T-cell (primary cell): ENCODE data around the gene ATXN7. TPM values are rescaled to one million over a fixed set of nuclear protein-coding genes. Genes with fewer than 3 reads are reported as not detected.

Experiments used
- ATAC-seq, 4 experiments: fragments of 200-7000 bp in 3 of 4; fragments of 150-1000 bp in 1 of 4; cut with Tn5 transposase; replicated peaks in 1 of 4; 1 replicate in 3 of 4; 2 replicates in 1 of 4; pipeline ENCODE4 v1.10.0; 2021; ENCODE audit warnings: moderate library complexity in 3 of 4, mild to moderate bottlenecking in 2 of 4, moderate number of reproducible peaks in 1 of 4
- CTCF ChIA-PET, 2 donors: fragments of 300-600 bp; sonication (Branson Sonifier 250); formaldehyde crosslinking; loops; one replicate each; lab custom pipeline; 2022; ENCODE audit warnings: antibody characterized with exemption in 2 of 2; lab: Charles Lee
- POLR2A ChIA-PET, 2 donors: fragments of 300-600 bp; sonication (Branson Sonifier 250); formaldehyde crosslinking; loops; one replicate each; lab custom pipeline; 2022; ENCODE audit warnings: antibody characterized with exemption in 2 of 2; lab: Charles Lee
- DNase-seq, 35 experiments: peaks; one replicate each; pipeline versions ENCODE4 v3.0.0 to v3.0.0-alpha.2; 2013 to 2023
- H3K27ac ChIP-seq: one replicate; pipeline ENCODE4 v1.5.1; 2013; ENCODE audit warnings: low read length
- H3K27me3 ChIP-seq, 2 experiments: replicated peaks in 1 of 2; 1 replicate in 1 of 2; 2 replicates in 1 of 2; pipeline versions ENCODE4 v1.6.1 to v1.7.0; 2013; ENCODE audit warnings: low read length in 1 of 2, mixed read lengths in 1 of 2; ENCODE audit not compliant: control insufficient read depth in 2 of 2, insufficient read depth in 2 of 2; ENCODE audit errors: extremely low read depth in 1 of 2
- H3K36me3 ChIP-seq, 2 donors: 1 replicate in 1 of 2; 2 replicates in 1 of 2; pipeline versions ENCODE4 v1.6.1 to v1.7.0; 2013; ENCODE audit warnings: low read length in 1 of 2; ENCODE audit not compliant: control insufficient read depth in 2 of 2, insufficient read depth in 1 of 2; ENCODE audit errors: extremely low read depth in 1 of 2
- H3K4me1 ChIP-seq, 2 experiments: 1 replicate in 1 of 2; 2 replicates in 1 of 2; pipeline versions ENCODE4 v1.6.1 to v1.7.0; 2013; ENCODE audit warnings: low read length in 2 of 2, mixed read lengths in 1 of 2; ENCODE audit not compliant: insufficient read depth in 2 of 2, control insufficient read depth in 1 of 2; ENCODE audit errors: extremely low read depth in 1 of 2
- H3K4me3 ChIP-seq, 2 donors: 1 replicate in 1 of 2; 2 replicates in 1 of 2; pipeline versions ENCODE4 v1.5.1 to v1.7.0; 2013; ENCODE audit warnings: mild to moderate bottlenecking in 2 of 2, low read length in 1 of 2, moderate library complexity in 1 of 2; ENCODE audit not compliant: control insufficient read depth in 1 of 2; ENCODE audit errors: extremely low read depth in 1 of 2
- H3K9me3 ChIP-seq: 2 replicates; pipeline ENCODE4 v1.7.0; 2013
- H3K27ac Mint-ChIP-seq, 2 donors: one replicate each; pipeline ENCODE4 v1.8.0; 2020 to 2021; ENCODE audit warnings: mild to moderate bottlenecking in 2 of 2, mixed read lengths in 2 of 2
- H3K27me3 Mint-ChIP-seq, 2 donors: one replicate each; pipeline ENCODE4 v1.8.0; 2021 to 2022; ENCODE audit warnings: mixed read lengths in 2 of 2
- H3K36me3 Mint-ChIP-seq: one replicate; pipeline ENCODE4 v1.8.0; 2021; ENCODE audit warnings: mixed read lengths
- H3K4me1 Mint-ChIP-seq, 3 donors: one replicate each; pipeline ENCODE4 v1.8.0; 2020 to 2022; ENCODE audit warnings: mixed read lengths in 3 of 3, mild to moderate bottlenecking in 1 of 3
- H3K4me3 Mint-ChIP-seq, 3 donors: one replicate each; pipeline ENCODE4 v1.8.0; 2020 to 2022; ENCODE audit warnings: mild to moderate bottlenecking in 3 of 3, mixed read lengths in 3 of 3, moderate library complexity in 3 of 3
- H3K9me3 Mint-ChIP-seq, 3 donors: one replicate each; pipeline ENCODE4 v1.8.0; 2020 to 2022; ENCODE audit warnings: mixed read lengths in 3 of 3
- WGBS: methylation state at CpG from one replicate; pipeline ENCODE4 v1.1.5; 2013; ENCODE audit warnings: missing lambda C conversion rate; ENCODE audit not compliant: insufficient coverage; 5-methylcytosine and 5-hydroxymethylcytosine counted together
- total RNA-seq, 35 experiments: library from RNA in 6 of 35; stranded (reverse) in 6 of 35; fragments of 120-200 nt in 1 of 35; gene quantifications; one replicate each; pipeline versions ENCODE4 v1.2.1 to v1.2.4 and lab custom pipeline; 2013 to 2026

Gene ATXN7
- total RNA-seq, 5 donors from 2014 or later (not counting 1 experiment from before 2014, with no cell fraction given) = 110 to 231 (median 123) TPM

GRCh38 chr3:63909431-63909830, 45.8 kb downstream of the ATXN7 start:
- no peak for DNase-seq
- H3K9me3 Mint-ChIP-seq = no peaks in the 10 kb centered on the region
- WGBS = 100% methylated on average over 1 of the region's 2 CpGs
- no peak overlapping the region for H3K4me3 Mint-ChIP-seq
- H3K4me1 Mint-ChIP-seq = peaks cover 24 to 39% (median 37%) of the 10 kb centered on the region in 3 donors
- H3K27me3 ChIP-seq = no peaks in the 10 kb centered on the region
- CTCF ChIA-PET = interaction anchor here in 1 of 2 donors (1.4 kb wide), 1 partner anchor 114 kb away, joined by 5 read pairs; the partner anchor contains the start of gene PSMD6
- peaks cover 1% of the 10 kb centered on the region for H3K36me3 Mint-ChIP-seq
- POLR2A ChIA-PET = interaction anchor here (0.6 to 1.4 kb wide), 3 partner anchors 16 to 63 kb away, joined by 3 to 5 read pairs (median 3); no protein-coding TSS in a partner anchor
- H3K9me3 ChIP-seq = no peaks in the 10 kb centered on the region
- H3K4me1 ChIP-seq = peaks cover 14 to 19% of the 10 kb centered on the region in 2 experiments
- ATAC-seq = no peak
- no peaks in the 10 kb centered on the region for H3K27me3 Mint-ChIP-seq
- peaks cover 0 to 2% of the 10 kb centered on the region in 2 donors for H3K36me3 ChIP-seq
- no peak overlapping the region for H3K4me3 ChIP-seq
- peak overlapping the region; percentile 87 for H3K27ac ChIP-seq
- H3K27ac Mint-ChIP-seq = peak overlapping the region in 1 of 2 donors; percentile 95

- H3K9me3 Mint-ChIP-seq = no peaks in the 10 kb centered on the region
- no peak for DNase-seq
- WGBS = 100% methylated on average over 1 of the region's 4 CpGs
- no peaks in the 10 kb centered on the region for H3K9me3 ChIP-seq
- peak overlapping the region; percentile 87 for H3K27ac ChIP-seq
- ATAC-seq = no peak
- ChIA-PET CTCF (interaction anchor here in 1 of 2 donors (1.4 kb wide), 1 partner anchor 113 kb away, joined by 5 read pairs; the partner anchor contains the start of gene PSMD6), POLR2A (interaction anchor here (0.6 to 1.4 kb wide), 3 partner anchors 17 to 62 kb away, joined by 3 to 5 read pairs (median 3); no protein-coding TSS in a partner anchor)
- no peak overlapping the region for H3K4me3 ChIP-seq
- H3K27me3 ChIP-seq = no peaks in the 10 kb centered on the region
- peaks cover 14 to 19% of the 10 kb centered on the region in 2 experiments for H3K4me1 ChIP-seq
- peaks cover 0 to 2% of the 10 kb centered on the region in 2 donors for H3K36me3 ChIP-seq
- H3K4me3 Mint-ChIP-seq = no peak overlapping the region
- peak overlapping the region; percentile 95 to 97 for H3K27ac Mint-ChIP-seq
- H3K36me3 Mint-ChIP-seq = peaks cover 4% of the 10 kb centered on the region
- H3K27me3 Mint-ChIP-seq = no peaks in the 10 kb centered on the region
- H3K4me1 Mint-ChIP-seq = peaks cover 27 to 44% (median 39%) of the 10 kb centered on the region in 3 donors
These were observed 46.3 kb downstream of the ATXN7 start for GRCh38 chr3:63910001-63910400.

GRCh38 chr3:63910891-63911290, 47.2 kb downstream of the ATXN7 start:
- peak overlapping the region; percentile 95 to 97 for H3K27ac Mint-ChIP-seq
- H3K27ac ChIP-seq = peak overlapping the region; percentile 87
- no peaks in the 10 kb centered on the region for H3K27me3 Mint-ChIP-seq
- ChIA-PET POLR2A (no interaction called here), CTCF (no interaction called here)
- peak overlapping the region; percentile 80 for H3K4me3 ChIP-seq
- H3K4me1 Mint-ChIP-seq = peaks cover 27 to 48% (median 41%) of the 10 kb centered on the region in 3 donors
- peaks cover 4% of the 10 kb centered on the region for H3K36me3 Mint-ChIP-seq
- no peaks in the 10 kb centered on the region for H3K9me3 Mint-ChIP-seq
- DNase-seq (peak in 9 of 35 experiments; percentile 6 to 69 (median 15)), ATAC-seq (peak in 1 of 4 experiments; percentile 30)
- peaks cover 0 to 2% of the 10 kb centered on the region in 2 donors for H3K36me3 ChIP-seq
- H3K27me3 ChIP-seq = no peaks in the 10 kb centered on the region
- no CpG with 5 or more reads among the region's 1 CpG for whole genome bisulfite sequencing
- H3K4me1 ChIP-seq = peaks cover 14 to 19% of the 10 kb centered on the region in 2 experiments
- no peaks in the 10 kb centered on the region for H3K9me3 ChIP-seq
- H3K4me3 Mint-ChIP-seq = peak overlapping the region; percentile 84 to 89 (median 86)

GRCh38 chr3:63911509-63911872, 47.8 kb downstream of the ATXN7 start:
- Mint-ChIP-seq H3K4me1 (peaks cover 27 to 51% (median 44%) of the 10 kb centered on the region in 3 donors), H3K36me3 (peaks cover 7% of the 10 kb centered on the region), H3K4me3 (peak overlapping the region; percentile 84 to 89 (median 86)), H3K27ac (peak overlapping the region; percentile 95 to 97), H3K9me3 (no peaks in the 10 kb centered on the region), H3K27me3 (no peaks in the 10 kb centered on the region)
- ATAC-seq (peak; percentile 8 to 18 (median 11)), DNase-seq (peak in 3 of 35 experiments; percentile 18 to 30 (median 19))
- Histone ChIP-seq H3K9me3 (no peaks in the 10 kb centered on the region), H3K36me3 (peaks cover 0 to 4% of the 10 kb centered on the region in 2 donors), H3K4me1 (peaks cover 14 to 19% of the 10 kb centered on the region in 2 experiments), H3K4me3 (peak overlapping the region; percentile 80), H3K27me3 (no peaks in the 10 kb centered on the region), H3K27ac (peak overlapping the region; percentile 87)
- POLR2A ChIA-PET = interaction anchor here in 1 of 2 donors (0.7 kb wide), 1 partner anchor 60 kb away, joined by 4 read pairs; no protein-coding TSS in a partner anchor
- CTCF ChIA-PET = interaction anchor here (1.2 to 1.6 kb wide), 3 partner anchors 56 to 67 kb away, joined by 3 to 6 read pairs (median 6); no protein-coding TSS in a partner anchor
- under 1% methylated on average over 17 of the region's 18 CpGs for WGBS

- peak within 1 kb of the TSS; percentile 86 to 89 (median 86) for H3K4me3 Mint-ChIP-seq
- CTCF ChIA-PET = interaction anchor here (1.2 to 1.6 kb wide), 3 partner anchors 56 to 67 kb away, joined by 3 to 6 read pairs (median 6); no protein-coding TSS in a partner anchor
- POLR2A ChIA-PET = interaction anchor here (0.6 to 0.7 kb wide), 2 partner anchors 26 to 60 kb away, joined by 3 to 4 read pairs; no protein-coding TSS in a partner anchor
- ATAC-seq (peak; percentile 72 to 78 (median 76)), DNase-seq (peak; percentile 65 to 90 (median 75))
- peaks cover 11% of the 10 kb centered on the region for H3K36me3 Mint-ChIP-seq
- H3K27ac Mint-ChIP-seq = peak within 1 kb of the TSS; percentile 95 to 97
- WGBS = under 1% methylated on average over 108 of the region's 115 CpGs
- Histone ChIP-seq H3K4me3 (peak within 1 kb of the TSS; percentile 80), H3K36me3 (peaks cover 0 to 8% of the 10 kb centered on the region in 2 donors), H3K27ac (peak within 1 kb of the TSS; percentile 87), H3K27me3 (no peaks in the 10 kb centered on the region), H3K4me1 (peaks cover 14 to 19% of the 10 kb centered on the region in 2 experiments), H3K9me3 (no peaks in the 10 kb centered on the region)
- no peaks in the 10 kb centered on the region for H3K9me3 Mint-ChIP-seq
- no peaks in the 10 kb centered on the region for H3K27me3 Mint-ChIP-seq
- H3K4me1 Mint-ChIP-seq = peaks cover 27 to 53% (median 47%) of the 10 kb centered on the region in 3 donors
These were observed 48.5 kb downstream of the ATXN7 start, which contains the start of gene SCAANT1 for GRCh38 chr3:63911873-63912767. SCAANT1 (minus strand) TSS chr3:63912383.
